Measurements from ENCODE around the gene SAFB. TPM values are rescaled to one million over a fixed set of nuclear protein-coding genes. Genes with fewer than 3 reads are reported as not detected.
A peak's percentile ranks its signal among the peaks of the same experiment; 100 is the strongest.

Gene SAFB
- total RNA-seq, 1 experiment from 2014 or later: 68.7 TPM

DNA sequence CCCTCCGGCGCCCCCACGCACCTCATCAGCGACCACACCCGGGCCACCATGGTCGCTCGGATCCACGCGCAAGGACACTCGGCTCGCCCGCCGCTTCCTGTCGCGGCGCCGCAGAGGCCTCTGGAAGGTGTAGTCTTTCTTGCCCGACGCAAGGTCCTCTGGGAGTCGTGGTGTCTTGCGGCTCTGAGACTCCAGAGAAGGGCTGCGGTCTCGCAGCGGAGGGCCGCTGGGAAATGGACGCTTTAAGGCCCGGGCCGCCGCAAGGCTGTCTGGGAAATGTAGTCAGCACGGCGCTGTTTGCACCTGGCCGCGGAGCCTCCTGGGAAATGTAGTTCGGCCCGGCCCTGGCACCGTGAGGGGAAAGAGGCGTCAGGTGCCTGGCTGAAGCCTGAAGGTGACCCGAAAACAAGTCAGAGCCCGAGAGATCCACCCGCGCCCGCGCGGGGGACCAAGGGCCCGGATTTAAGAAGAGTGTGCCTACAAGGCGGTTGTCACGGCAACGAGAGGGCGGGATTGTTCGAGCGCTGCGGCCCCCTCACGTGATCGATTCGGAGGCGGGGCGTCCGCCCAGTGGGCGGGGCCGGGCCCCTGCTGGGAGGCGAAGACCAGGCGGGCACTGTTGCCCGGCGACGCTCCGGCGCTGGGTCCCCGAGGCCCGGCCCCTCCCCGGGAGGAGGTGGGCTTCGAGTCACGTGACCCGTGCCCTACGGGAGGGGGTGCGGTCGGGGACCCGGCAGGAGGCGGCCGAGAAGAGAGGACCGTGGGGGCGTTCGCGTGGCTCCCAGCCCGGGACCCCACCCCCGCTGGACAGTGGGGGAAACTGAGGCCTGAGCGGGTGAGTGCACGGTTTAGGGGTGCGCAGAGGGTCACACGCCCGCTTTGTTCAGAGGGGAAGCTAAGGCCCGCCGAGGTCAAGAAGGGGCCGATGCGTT is 57.8 kb downstream of the SAFB start, which contains the start of the genes HSD11B1L and MICOS13:
HSD11B1L (plus strand) TSS at position 591 of the 932 bp plus-strand sequence. CDS start 3,806 bp downstream, outside the sequence.
MICOS13 (minus strand) TSS at position 80 of the 932 bp plus-strand sequence; CDS start at position 50, 30 bp downstream.
- Histone ChIP-seq H3K36me3 (ENCODE audit: low read depth) (no peaks in the 10 kb centered on the region), H3K79me2 (ENCODE audit: low read depth) (peaks cover 9% of the 10 kb centered on the region), H3K4me2 (peak within 1 kb of the TSS; percentile 85), H4K20me1 (ENCODE audit: insufficient read depth) (no peaks in the 10 kb centered on the region), H3K4me3 (peak within 1 kb of the TSS; percentile 99), H2AFZ (peak within 1 kb of the TSS; percentile 91), H3K9me3 (ENCODE audit: insufficient read depth, low read depth) (no peaks in the 10 kb centered on the region), H3K27ac (0 out of 2 replicates have a peak within 1 kb of the TSS, but pooled peaks have one; percentile 49), H3K9me2 (ENCODE audit: insufficient read depth) (no peaks in the 10 kb centered on the region), H3K27me3 (ENCODE audit: insufficient read depth, low read depth) (no peaks in the 10 kb centered on the region), H3K4me1 (replicated peaks; ENCODE audit: insufficient read depth) (no peaks in the 10 kb centered on the region), H3F3A (ENCODE audit: insufficient read depth, low read depth) (no peaks in the 10 kb centered on the region)
- POLR2A ChIA-PET (ENCODE audit: unreplicated experiment): interaction anchor here (0.7 kb wide), 1 partner anchor 354 kb away, joined by 3 read pairs; no protein-coding TSS in a partner anchor
- intact Hi-C loops (cut with micrococcal nuclease; ENCODE audit: unreplicated experiment): loop anchor here (2.0 kb wide), 2 partner anchors 58 to 110 kb away; partner anchors contain the start of genes DUS3L, SAFB and SAFB2
- CTCF ChIA-PET: no interaction called here
- TSS peak; percentile 17 for BruUV-seq (replicated peaks)
- peak; percentile 90 to 93 for DNase-seq
- TF ChIP-seq, protein P1, sequence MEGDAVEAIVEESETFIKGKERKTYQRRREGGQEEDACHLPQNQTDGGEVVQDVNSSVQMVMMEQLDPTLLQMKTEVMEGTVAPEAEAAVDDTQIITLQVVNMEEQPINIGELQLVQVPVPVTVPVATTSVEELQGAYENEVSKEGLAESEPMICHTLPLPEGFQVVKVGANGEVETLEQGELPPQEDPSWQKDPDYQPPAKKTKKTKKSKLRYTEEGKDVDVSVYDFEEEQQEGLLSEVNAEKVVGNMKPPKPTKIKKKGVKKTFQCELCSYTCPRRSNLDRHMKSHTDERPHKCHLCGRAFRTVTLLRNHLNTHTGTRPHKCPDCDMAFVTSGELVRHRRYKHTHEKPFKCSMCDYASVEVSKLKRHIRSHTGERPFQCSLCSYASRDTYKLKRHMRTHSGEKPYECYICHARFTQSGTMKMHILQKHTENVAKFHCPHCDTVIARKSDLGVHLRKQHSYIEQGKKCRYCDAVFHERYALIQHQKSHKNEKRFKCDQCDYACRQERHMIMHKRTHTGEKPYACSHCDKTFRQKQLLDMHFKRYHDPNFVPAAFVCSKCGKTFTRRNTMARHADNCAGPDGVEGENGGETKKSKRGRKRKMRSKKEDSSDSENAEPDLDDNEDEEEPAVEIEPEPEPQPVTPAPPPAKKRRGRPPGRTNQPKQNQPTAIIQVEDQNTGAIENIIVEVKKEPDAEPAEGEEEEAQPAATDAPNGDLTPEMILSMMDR (conservative IDR thresholded peaks at IDR 0.05): no peak
- no peak for TF ChIP-seq EZH2 (IDR thresholded peaks at IDR 0.05; ENCODE audit: low read depth)

DNA sequence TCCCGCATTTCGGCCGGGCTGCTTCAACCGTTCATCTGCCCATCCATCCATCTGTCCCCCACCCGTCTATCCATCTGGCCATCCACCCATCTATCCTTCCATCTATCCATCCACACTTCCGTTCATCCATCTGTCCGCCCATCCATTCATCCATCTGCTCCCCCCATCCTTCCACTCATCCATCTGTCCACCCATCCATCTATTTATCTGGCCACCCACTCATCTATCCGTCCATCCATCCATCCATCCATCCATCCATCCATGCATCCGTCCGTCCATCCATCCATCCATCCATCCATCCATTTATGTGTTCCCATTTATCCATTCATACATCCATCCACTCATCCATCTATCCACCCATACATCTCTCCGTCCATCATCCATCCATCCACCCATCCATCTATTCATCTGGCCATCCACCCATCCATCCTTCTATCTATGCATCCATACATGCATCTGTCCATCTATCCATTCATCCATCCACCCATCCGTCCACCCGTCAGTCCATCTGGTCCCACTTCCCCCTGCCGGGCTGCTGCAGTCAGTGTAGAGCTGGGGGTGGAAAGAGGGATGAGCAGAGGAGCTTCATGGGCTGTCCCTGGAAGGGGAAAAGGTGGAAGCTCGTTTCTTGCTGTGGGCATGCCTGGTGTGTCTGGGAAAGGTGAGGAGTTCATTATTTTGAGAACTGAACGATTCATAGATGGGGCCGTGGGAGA is 58.7 kb downstream of the SAFB start:
- H3K79me2 ChIP-seq (ENCODE audit: low read depth): peaks cover 9% of the 10 kb centered on the region
- no peak overlapping the region for H3K27ac ChIP-seq
- CTCF ChIA-PET: no interaction called here
- no peaks in the 10 kb centered on the region for H3K27me3 ChIP-seq (ENCODE audit: insufficient read depth, low read depth)
- H3K4me1 ChIP-seq (replicated peaks; ENCODE audit: insufficient read depth): no peaks in the 10 kb centered on the region
- no peaks in the 10 kb centered on the region for H3K9me3 ChIP-seq (ENCODE audit: insufficient read depth, low read depth)
- H4K20me1 ChIP-seq (ENCODE audit: insufficient read depth): no peaks in the 10 kb centered on the region
- peak overlapping the region; percentile 99; the same call in 1 of the 2 replicates for H3K4me3 ChIP-seq
- POLR2A ChIA-PET (ENCODE audit: unreplicated experiment): no interaction called here
- H3K9me2 ChIP-seq (ENCODE audit: insufficient read depth): no peaks in the 10 kb centered on the region
- DNase-seq: no peak
- no peak overlapping the region for H2AFZ ChIP-seq
- no peak for TF ChIP-seq EZH2 (IDR thresholded peaks at IDR 0.05; ENCODE audit: low read depth)
- TF ChIP-seq, protein P1 (conservative IDR thresholded peaks at IDR 0.05): no peak
- intact Hi-C loops (cut with micrococcal nuclease; ENCODE audit: unreplicated experiment): loop anchor here (2.0 kb wide), 2 partner anchors 59 to 109 kb away; partner anchors contain the start of genes DUS3L, SAFB and SAFB2
- no peaks in the 10 kb centered on the region for H3K36me3 ChIP-seq (ENCODE audit: low read depth)
- peak overlapping the region; percentile 68 for H3K4me2 ChIP-seq
- no TSS peak for BruUV-seq (replicated peaks)
- no peaks in the 10 kb centered on the region for H3F3A ChIP-seq (ENCODE audit: insufficient read depth, low read depth)

GRCh38 chr19:5682107-5682482 is 59.2 kb downstream of the SAFB start:
- DNase-seq: no peak
- Histone ChIP-seq H3K27ac (no peak overlapping the region), H3K4me3 (no peak overlapping the region), H4K20me1 (ENCODE audit: insufficient read depth) (no peaks in the 10 kb centered on the region), H3K9me3 (ENCODE audit: insufficient read depth, low read depth) (no peaks in the 10 kb centered on the region), H3K27me3 (ENCODE audit: insufficient read depth, low read depth) (no peaks in the 10 kb centered on the region), H3K79me2 (ENCODE audit: low read depth) (peaks cover 9% of the 10 kb centered on the region), H3F3A (ENCODE audit: insufficient read depth, low read depth) (no peaks in the 10 kb centered on the region), H3K36me3 (ENCODE audit: low read depth) (no peaks in the 10 kb centered on the region), H3K9me2 (ENCODE audit: insufficient read depth) (no peaks in the 10 kb centered on the region), H3K4me2 (no peak overlapping the region), H2AFZ (no peak overlapping the region), H3K4me1 (replicated peaks; ENCODE audit: insufficient read depth) (no peaks in the 10 kb centered on the region)
- ChIA-PET POLR2A (ENCODE audit: unreplicated experiment) (no interaction called here), CTCF (interaction anchor here (0.6 kb wide), 1 partner anchor 122 kb away, joined by 3 read pairs; no protein-coding TSS in a partner anchor)
- no TSS peak for BruUV-seq (replicated peaks)
- intact Hi-C loops (cut with micrococcal nuclease; ENCODE audit: unreplicated experiment): no loop called here
- no peak for TF ChIP-seq EZH2 (IDR thresholded peaks at IDR 0.05; ENCODE audit: low read depth)
- TF ChIP-seq, protein P1 (conservative IDR thresholded peaks at IDR 0.05): no peak

Measured in PC-9 (cell line).